ENCODE results near the gene MFN2.

- TF ChIP-seq POLR2A (IDR thresholded peaks at IDR 0.05; ENCODE audit: low read length) (no peak), GATA1 (IDR thresholded peaks at IDR 0.05; ENCODE audit: low read depth, low read length) (no peak)
These were observed 19.5 kb upstream of the MFN2 start for GRCh38 chr1:11960715-11961114.

Measured in erythroblast (primary cell).